Measurements from ENCODE around the gene PRRG2.

Gene PRRG2

GRCh38 chr19:49579193-49579592 lies 1.9 kb upstream of the PRRG2 start:
- peak overlapping the region; percentile 93 for H3K4me3 ChIP-seq (ENCODE audit: low read length)
- TF ChIP-seq CTCF (IDR thresholded peaks at IDR 0.05; ENCODE audit: insufficient read depth, low read depth, low read length, missing control alignments): no peak
- DNase-seq (ENCODE audit: low read depth): no peak

GRCh38 chr19:49579947-49580263 lies 1.2 kb upstream of the PRRG2 start:
- peak overlapping the region; percentile 93 for H3K4me3 ChIP-seq (ENCODE audit: low read length)
- TF ChIP-seq CTCF (IDR thresholded peaks at IDR 0.05; ENCODE audit: insufficient read depth, low read depth, low read length, missing control alignments): no peak
- no peak for DNase-seq (ENCODE audit: low read depth)

- DNase-seq (ENCODE audit: low read depth): peak; percentile 98
- H3K4me3 ChIP-seq (ENCODE audit: low read length): peak within 1 kb of the TSS; percentile 93
- TF ChIP-seq CTCF (IDR thresholded peaks at IDR 0.05; ENCODE audit: insufficient read depth, low read depth, low read length, missing control alignments): no peak
Measured at GRCh38 chr19:49580264-49581006, 681 bp upstream of the PRRG2 start, which contains the start of gene NOSIP. Gene NOSIP, minus strand, starts transcription at chr19:49580556. Its CDS starts 19,865 bp downstream, at chr19:49560691.

- no peak for TF ChIP-seq CTCF (IDR thresholded peaks at IDR 0.05; ENCODE audit: insufficient read depth, low read depth, low read length, missing control alignments)
- DNase-seq (ENCODE audit: low read depth): no peak
- H3K4me3 ChIP-seq (ENCODE audit: low read length): no peak overlapping the region
Measured at GRCh38 chr19:49583239-49583638, 2.1 kb downstream of the PRRG2 start.

GRCh38 chr19:49585023-49585422 lies 3.9 kb downstream of the PRRG2 start:
- no peak for TF ChIP-seq CTCF (IDR thresholded peaks at IDR 0.05; ENCODE audit: insufficient read depth, low read depth, low read length, missing control alignments)
- H3K4me3 ChIP-seq (ENCODE audit: low read length): no peak overlapping the region
- DNase-seq (ENCODE audit: low read depth): no peak

GRCh38 chr19:49587227-49587626 lies 6.1 kb downstream of the PRRG2 start:
- no peak for TF ChIP-seq CTCF (IDR thresholded peaks at IDR 0.05; ENCODE audit: insufficient read depth, low read depth, low read length, missing control alignments)
- no peak for DNase-seq (ENCODE audit: low read depth)
- no peak overlapping the region for H3K4me3 ChIP-seq (ENCODE audit: low read length)
